ENCODE measurements around the gene OR4S1.

- TF ChIP-seq EZH2 (IDR thresholded peaks at IDR 0.05; ENCODE audit: insufficient read depth, poor library complexity, severe bottlenecking): no peak
- TF ChIP-seq EZH2phosphoT487 (IDR thresholded peaks at IDR 0.05; ENCODE audit: insufficient read depth, low read depth): no peak
Observed at GRCh38 chr11:48341466-48341865, 35.4 kb downstream of the OR4S1 start.
